Measurements from ENCODE around the gene SFI1.
"Not testable (repeated sequence)": the region's sequence is repeated elsewhere in the genome, so short reads cannot be mapped to it uniquely, and the experiment has no call there.

Gene SFI1

DNA sequence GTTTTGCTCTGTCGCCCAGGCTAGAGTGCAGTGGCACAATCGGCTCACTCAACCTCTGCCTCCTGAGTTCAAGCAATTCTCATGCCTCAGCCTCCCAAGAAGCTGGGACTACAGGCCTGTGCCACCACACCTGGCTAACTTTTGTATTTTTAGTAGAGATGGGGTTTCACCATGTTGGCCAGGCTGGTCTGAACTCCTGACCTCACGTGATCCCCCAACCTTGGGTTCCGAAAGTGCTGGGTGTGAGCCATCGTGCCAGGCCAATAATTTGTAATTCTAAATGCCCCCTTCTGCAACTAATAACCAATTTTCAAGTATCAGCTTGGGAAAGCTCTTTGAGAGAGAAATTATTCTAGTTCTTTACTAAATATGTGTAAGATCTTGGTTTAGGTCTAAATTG lies 3.0 kb upstream of the SFI1 start:
- not testable (repeated sequence) for DNase-seq (ENCODE audit: low spot score)

- no peak for DNase-seq (ENCODE audit: low spot score)
These were observed 993 bp upstream of the SFI1 start for GRCh38 chr22:31495343-31495742.

DNA sequence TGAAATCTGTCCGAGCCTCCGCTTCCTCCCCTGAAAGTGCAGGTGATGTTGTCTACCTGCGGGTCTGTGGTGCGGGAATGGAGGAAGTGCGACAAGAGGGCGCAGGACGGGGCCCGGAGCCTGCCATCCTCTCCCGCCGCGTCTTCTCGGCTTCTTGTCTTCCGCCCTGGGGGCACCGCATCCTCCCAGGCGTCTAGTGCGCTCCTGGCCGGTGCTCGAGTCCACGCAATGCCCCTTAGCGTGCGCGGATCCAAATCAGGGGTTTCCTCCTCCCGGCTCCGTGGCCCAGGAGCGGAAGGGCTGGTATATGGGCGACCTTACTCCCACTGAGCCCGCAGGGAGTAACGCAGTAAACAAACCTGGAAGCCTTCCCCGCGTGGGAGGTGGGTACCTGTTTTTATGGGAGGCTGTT lies 405 bp downstream of the SFI1 start:
- no peak for DNase-seq (ENCODE audit: low spot score)

GRCh38 chr22:31497148-31497938 lies 1.0 kb downstream of the SFI1 start:
- no peak for DNase-seq (ENCODE audit: low spot score)

DNA sequence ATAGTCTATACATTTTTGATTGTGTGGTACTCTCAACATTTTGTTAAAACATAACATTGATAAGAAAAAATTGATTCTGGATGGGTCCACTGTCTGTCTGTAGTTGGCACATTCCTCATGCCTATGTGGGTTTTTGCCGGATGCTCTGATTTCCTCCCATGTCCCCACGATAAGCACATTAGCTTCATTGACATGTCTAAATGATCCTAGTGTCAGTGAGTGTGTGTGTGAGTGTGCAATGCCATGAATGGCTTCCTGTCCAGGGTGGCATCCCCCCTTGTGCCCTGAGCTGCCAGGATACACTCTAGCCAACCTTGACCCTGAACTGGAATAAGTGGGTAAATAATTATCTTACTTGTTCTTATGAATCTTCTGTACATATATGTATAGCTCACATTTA lies 5.4 kb downstream of the SFI1 start:
- DNase-seq (ENCODE audit: low spot score): no peak

GRCh38 chr22:31503211-31503964 lies 7.1 kb downstream of the SFI1 start:
- no peak for DNase-seq (ENCODE audit: low spot score)

- no peak for DNase-seq (ENCODE audit: low spot score)
These were observed 7.9 kb downstream of the SFI1 start for GRCh38 chr22:31504282-31504681.

DNA sequence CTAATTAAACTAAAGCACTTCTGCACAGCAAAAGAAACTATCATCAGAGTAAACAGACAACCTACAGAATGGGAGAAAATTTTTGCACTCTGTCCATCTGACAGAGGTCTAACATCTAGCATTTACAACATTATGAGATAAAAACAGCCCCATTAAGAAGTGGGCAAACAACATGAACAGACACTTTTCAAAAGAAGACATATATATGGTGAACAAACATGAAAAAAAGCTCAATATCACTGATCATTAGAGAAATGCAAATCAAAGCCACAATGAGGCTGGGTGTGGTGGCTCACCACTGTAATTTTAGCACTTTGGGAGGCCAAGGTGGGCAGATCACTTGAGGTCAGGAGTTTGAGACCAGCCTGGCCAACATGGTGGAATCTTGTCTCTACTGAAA lies 11.2 kb downstream of the SFI1 start:
- DNase-seq (ENCODE audit: low spot score): not testable (repeated sequence)

GRCh38 chr22:31508536-31508935 lies 12.2 kb downstream of the SFI1 start:
- DNase-seq (ENCODE audit: low spot score): no peak

DNA sequence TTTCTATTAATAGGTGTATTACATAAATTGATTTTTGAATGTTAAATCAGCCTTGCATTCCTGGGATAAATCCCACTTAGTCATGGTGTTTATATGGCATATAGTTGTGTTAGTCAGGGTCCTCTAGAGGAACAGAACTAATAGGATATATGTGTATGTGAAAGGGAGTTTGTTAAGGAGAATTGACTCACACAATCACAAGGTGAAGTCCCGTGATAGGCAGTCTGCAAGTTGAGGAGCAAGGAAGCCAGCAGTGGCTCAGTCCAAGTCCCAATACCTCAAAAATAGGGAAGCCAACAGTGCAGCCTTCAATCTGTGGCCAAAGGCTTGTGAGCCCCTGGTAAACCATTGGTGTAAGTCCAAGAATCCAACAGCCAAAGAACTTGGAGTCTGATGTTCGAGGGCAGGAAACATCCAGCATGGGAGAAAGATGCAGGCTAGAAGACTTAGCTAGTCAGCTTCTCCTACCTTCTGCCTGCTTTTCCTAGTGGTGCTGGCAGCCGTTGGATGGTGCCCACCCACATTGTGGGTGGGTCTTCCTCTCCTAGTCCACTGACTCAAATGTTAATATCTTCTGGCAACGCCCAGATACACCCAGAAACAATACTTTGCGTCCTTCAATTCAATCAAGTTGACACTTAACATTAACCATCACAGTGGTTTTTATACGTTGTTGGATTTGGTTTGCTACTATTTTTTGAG lies 12.9 kb downstream of the SFI1 start:
- DNase-seq (ENCODE audit: low spot score): no peak

GRCh38 chr22:31520051-31520450 lies 23.7 kb downstream of the SFI1 start:
- no peak for DNase-seq (ENCODE audit: low spot score)

DNA sequence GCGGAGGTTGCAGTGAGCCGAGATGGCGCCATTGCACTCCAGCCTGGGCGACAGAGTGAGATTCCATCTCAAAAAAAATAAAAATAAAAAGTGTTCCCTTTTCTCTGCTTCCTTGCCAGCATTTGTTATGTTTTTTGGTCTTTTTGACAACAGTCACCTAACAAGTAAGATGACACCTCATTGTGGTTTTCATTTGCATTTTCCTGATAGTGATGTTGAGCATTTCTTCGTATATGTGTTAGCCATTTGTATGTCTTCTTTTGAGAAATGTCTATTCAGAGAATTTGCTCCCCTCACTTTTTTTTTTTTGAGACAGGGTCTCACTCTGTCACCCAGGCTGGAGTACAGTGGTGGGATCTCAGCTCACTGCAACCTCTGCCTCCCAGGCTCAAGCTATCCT lies 27.8 kb downstream of the SFI1 start:
- not testable (repeated sequence) for DNase-seq (ENCODE audit: low spot score)

GRCh38 chr22:31526270-31526669 lies 29.9 kb downstream of the SFI1 start:
- no peak for DNase-seq (ENCODE audit: low spot score)

DNA sequence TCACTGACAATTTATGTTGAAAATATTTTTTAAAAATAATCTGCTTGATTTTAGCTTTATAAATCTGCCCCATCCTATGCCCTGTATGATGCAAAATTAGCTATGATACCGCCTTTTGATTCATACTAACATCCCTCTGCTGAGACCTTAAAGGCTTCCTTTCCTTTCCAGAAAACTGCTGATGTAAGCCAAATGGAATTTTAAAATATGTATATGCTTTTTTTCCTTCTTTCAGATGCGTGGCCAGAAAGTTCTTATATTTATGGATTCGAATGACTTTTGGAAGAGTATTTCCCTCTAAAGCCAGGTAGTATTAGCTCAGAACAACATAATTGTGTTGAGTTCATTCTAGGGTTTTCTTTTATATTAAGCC lies 34.5 kb downstream of the SFI1 start:
- DNase-seq (ENCODE audit: low spot score): no peak

DNA sequence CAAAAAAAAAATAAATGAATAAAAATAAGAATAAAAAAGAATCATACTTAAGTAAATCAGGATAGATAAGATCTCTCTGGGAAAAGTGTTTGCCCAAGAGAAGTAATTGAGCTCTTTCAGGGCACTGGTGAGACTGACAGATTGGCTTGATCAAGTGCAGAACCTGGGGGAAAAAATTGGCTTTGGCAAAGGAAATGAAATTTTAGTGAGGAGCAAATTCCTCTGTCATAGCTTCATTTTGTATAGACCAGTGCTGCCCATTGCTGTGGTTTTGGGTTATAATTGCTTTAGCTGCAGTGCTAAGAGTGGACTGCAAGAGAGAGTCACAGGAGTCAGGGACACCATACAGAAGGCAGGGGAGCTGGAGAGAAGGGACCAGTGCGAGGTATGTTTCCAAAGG lies 35.7 kb downstream of the SFI1 start:
- no peak for DNase-seq (ENCODE audit: low spot score)

GRCh38 chr22:31533374-31533773 lies 37.0 kb downstream of the SFI1 start:
- no peak for DNase-seq (ENCODE audit: low spot score)

- DNase-seq (ENCODE audit: low spot score): no peak
These were observed 40.7 kb downstream of the SFI1 start for GRCh38 chr22:31537019-31537535.

- DNase-seq (ENCODE audit: low spot score): no peak
These were observed 42.5 kb downstream of the SFI1 start for GRCh38 chr22:31538815-31539214.

DNA sequence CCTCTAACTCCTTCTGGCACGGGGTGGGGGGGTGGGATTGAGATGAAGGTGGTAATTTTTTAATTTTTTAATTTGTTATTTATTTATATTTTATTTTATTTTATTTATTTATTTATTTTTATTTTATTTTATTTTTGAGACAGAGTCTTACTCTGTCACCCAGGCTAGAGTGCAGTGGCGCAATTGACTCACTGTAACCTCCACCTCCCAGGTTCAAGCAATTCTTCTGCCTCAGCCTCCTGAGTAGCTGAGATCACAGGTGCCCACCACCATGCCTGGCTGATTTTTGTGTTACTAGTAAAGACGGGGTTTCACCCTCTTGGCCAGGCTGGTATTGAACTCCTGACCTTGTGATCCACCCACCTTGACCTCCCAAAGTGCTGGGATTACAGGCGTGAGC lies 43.8 kb downstream of the SFI1 start:
- not testable (repeated sequence) for DNase-seq (ENCODE audit: low spot score)

DNA sequence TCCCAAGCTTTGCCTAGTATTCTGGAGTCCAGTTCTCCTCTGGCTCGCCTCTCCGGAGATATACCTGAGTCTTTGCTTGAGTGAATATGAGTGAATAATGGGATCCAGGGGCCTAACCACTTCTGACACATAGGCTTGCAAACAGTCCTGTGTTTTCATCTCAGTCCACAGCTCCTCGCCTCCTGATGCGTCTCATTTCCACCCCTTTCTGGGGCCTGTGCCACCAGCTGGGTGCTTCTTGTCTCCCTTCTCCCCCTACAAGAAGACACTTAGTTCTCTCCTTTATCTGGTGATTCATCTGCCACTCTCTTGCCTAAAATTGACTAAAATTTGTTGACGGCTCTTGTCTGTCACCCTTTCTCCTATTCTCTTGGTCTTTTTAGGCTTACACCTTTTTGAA lies 44.6 kb downstream of the SFI1 start:
- no peak for DNase-seq (ENCODE audit: low spot score)

GRCh38 chr22:31544481-31545480 lies 48.4 kb downstream of the SFI1 start:
- no peak for DNase-seq (ENCODE audit: low spot score)
